ENCODE measurements around the gene SS18L1.
"Not testable (repeated sequence)": the region's sequence is repeated elsewhere in the genome, so short reads cannot be mapped to it uniquely, and the experiment has no call there.

Gene SS18L1

GRCh38 chr20:62137092-62137384, 6.5 kb upstream of the SS18L1 start:
- no peak for DNase-seq (ENCODE audit: low read depth)

GRCh38 chr20:62137478-62138203, 5.9 kb upstream of the SS18L1 start:
- DNase-seq (ENCODE audit: low read depth): no peak

GRCh38 chr20:62138204-62138543, 5.4 kb upstream of the SS18L1 start:
- DNase-seq (ENCODE audit: low read depth): no peak

GRCh38 chr20:62138912-62139311, 4.7 kb upstream of the SS18L1 start:
- no peak for DNase-seq (ENCODE audit: low read depth)

DNA sequence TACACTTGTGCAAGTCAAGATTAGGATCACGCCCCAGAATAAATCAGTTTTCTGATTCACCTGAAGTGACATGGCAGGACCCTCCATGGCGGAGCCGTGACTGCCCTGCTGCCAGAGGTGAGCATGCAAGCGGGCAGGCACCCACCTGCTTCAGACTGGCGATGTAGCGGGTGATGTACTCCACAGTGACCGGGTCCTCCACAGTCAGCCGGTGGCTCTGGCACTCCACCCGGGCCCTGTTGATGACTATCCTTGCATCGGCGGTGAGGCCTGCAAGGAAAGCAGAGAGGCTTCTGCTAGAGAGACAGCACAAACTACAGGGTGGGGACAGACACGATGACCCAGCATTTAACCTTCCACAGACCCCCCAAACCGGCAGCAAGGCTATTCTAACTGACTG, 3.9 kb upstream of the SS18L1 start:
- DNase-seq (ENCODE audit: low read depth): no peak

DNA sequence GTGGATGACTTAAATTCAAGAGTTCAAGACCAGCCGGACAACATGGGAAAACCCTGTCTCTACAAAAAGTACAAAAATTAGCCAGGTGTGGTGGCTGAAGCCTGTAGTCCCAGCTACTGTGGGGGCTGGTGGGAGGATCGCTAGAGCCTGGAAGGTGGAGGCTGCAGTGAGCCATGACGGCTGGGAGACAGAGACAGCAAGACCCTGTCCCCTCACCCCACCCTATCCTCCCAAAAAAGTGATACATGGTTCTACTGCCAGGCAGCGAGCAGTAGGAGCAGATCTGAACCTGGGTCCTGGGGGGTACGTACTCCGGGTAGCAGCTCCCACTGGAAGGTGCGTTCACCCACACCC, 2.5 kb upstream of the SS18L1 start:
- no peak for DNase-seq (ENCODE audit: low read depth)

- no peak for DNase-seq (ENCODE audit: low read depth)
Observed at GRCh38 chr20:62141397-62142251, 1.9 kb upstream of the SS18L1 start.

DNA sequence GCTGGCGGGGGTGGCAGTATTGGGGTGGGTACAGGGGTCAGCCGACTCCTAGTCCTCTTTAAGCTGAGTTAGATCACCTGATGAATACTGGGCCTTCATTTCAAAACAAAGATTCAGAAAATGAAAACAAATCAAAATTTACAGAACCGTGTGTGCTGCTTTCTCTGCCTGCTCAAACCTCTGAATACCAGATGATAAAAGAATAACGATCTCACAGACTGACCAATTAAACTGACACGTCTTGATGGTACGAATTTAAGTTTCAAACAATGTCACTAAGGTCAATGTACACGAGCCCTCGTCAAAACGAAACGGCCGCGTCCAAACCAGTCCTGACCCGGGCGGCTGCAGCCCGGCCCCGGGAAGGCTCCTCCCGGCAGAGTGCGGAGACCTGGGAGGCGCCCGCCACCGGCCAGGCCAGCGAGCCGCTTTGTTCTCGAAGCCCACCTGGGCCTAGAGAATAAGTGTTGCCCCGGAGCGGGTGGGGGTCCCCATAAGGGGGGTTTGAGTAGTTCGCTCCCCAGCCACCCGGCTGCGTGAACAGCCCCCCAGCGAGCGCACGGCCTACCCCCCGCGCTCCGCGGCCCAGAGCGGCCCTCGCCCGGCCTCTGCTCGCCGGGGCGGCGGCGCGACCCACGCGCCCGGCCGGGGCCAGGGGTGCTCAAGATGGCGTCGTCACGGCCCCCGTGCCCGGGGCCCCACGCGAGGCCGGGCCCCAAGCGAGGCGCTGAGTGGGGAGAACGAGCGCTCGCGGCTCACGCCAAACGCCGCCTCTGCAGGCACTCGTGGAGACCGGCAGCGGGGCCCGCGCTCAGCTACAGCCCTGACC, 1.1 kb upstream of the SS18L1 start:
- no peak for DNase-seq (ENCODE audit: low read depth)

GRCh38 chr20:62143957-62144825, 622 bp downstream of the SS18L1 start:
- DNase-seq (ENCODE audit: low read depth): no peak

DNA sequence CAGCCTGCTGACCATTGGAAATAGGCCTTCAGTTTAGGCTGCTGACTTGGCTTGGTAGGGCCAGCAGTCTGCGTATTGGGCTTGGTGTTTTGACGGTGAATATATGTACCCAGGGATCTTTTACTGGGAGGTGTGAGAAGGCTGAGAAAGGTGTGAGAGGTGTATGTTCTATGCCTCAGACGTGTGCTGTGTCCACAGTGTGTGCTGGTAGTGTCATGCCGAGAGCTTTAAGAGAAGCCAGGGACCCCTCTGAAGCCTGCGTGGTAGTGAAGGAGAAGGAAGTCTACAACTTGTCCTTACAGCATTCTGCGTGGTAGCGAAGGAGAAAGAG, 2.1 kb downstream of the SS18L1 start:
- DNase-seq (ENCODE audit: low read depth): no peak

DNA sequence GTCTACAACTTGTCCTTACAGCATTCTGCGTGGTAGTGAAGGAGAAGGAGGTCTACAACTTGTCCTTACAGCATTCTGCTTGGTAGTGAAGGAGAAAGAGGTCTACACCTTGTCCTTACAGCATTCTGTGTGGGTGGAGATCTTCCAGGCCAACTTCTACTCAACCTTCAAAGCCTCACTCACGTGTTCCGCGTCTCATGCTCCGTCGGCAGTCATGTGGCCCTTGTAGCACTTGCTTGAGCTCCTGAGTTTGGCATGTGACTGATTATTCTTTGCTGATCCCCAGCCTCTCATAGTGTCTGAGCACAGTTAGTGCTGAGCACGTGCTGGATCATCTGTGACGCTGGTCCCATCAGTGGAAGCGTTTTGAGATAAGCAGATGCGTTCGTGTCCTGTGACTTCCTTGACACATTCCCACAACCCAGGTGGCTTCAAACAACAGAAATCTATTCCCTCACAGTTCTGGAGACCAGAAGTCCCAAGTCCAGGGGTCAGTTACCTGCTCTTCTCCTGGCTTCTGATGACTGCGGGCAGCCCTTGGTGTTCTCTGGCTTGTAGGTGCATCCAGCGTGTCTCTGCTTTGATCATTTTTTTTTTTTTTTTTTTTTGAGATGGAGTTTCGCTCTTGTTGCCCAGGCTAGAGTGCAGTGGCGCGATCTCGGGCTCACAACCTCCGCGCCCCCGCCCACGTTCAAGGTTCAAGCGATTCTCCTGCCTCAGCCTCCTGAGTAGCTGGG, 2.6 kb downstream of the SS18L1 start:
- no peak for DNase-seq (ENCODE audit: low read depth)

DNA sequence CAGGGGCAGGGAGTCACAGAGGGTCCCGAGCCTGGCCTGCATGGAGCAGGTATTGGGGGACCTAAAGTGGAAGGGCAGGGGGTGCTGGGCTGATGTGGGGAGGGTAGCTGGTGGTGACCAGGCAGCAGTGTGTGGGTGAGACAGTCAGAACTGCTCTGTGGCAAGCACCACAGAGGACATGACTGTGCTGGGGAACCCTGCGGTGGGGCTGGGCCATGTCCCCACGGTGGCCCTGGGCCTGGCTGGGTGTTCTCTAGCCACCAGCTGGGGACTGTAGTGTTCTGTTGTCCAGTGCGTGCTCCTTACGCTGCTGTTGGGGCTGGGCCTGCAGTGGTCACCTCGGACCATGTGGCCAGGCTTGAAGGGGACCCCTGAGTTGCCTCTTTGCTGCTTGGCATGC, 3.6 kb downstream of the SS18L1 start:
- DNase-seq (ENCODE audit: low read depth): no peak

DNA sequence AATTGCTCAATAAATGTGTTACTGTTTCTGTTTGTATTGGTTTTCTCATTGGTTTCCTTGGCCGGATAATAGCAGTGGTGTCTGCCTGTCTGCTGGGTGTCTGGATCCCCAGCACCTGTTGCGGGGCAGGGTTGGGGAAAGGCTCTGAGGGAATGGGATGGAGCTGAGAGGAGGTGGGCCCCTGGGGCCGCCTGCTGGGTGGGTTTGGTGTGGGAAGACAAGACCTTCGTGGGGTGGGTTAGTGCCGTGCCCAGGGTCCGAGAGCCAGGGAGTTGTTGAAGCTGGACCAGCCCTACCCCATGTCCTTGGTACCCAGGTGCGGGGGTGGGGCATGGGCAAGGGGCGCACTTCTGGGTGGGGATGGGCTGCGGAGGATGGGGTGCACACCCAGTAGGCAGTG, 4.0 kb downstream of the SS18L1 start:
- DNase-seq (ENCODE audit: low read depth): no peak

DNA sequence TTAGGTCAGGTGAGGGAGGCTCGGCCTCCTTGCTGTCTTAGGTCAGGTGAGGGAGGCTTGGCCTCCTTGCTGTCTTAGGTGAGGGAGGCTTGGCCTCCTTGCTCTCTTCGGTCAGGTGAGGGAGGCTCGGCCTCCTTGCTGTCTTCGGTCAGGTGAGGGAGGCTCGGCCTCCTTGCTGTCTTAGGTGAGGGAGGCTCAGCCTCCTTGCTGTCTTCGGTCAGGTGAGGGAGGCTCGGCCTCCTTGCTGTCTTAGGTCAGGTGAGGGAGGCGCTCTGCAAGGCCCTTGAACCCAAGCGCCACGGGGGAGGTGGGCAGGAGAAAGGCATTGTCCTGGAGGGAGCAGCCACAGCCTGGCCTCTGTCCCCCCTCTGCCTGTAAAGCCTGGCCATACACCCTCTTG, 4.8 kb downstream of the SS18L1 start:
- DNase-seq (ENCODE audit: low read depth): not testable (repeated sequence)

DNA sequence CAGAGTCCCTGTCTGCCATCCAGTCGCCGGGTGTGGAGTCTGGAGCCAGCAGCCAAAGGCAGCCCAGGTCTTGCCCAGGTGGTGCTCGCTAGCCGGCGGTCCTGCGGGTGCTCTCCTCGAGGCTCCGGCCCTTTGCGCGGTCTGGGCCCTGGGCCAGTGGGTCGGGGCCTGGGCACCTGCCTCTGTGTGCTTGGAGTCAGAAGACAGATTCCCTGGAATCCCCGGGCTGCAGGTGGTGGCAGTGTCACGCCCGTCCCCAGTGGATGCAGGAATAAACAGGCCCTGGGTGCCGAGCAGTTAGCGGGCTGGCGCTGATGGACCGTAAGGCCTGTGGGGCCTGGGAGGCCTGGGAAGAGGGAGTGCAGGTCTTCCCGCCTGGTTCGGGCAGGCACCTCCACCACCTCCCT, 5.3 kb downstream of the SS18L1 start:
- no peak for DNase-seq (ENCODE audit: low read depth)

DNA sequence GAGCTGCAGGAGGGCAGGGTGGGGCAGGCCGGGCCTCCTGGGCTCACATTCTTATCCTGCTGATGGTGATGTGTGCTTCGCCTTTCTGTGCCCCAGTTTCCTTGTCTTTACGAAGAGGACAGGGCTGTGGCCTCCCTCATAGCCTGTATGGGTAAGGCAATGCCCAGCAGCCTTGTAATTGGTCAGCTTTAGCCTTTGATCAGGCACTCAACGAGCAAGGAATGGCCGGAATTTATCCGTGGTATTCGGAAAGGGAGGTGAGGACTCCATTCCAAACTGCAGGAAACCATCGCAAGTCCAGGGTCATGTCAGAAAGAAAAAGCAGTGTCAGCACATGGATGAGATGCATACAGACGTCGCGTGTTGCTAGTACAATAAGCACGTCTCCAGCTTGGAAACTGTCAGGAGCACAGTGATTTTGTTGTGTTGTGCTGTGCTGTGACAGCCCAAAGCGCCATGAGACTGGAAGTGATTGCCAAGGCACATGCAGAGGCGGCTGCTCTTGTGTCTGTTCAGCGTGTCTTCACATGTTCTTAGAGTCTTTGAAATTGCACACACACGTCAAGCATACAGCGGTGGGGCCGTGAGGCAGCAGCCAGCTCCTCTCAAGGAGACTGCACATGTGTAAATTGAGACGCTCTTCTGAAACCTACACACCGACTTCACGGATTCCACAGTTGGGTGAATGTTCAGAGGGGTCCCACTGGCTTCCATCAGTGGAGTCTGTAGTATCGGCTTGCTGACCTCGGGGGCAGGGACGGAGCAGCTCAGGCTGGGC, 6.2 kb downstream of the SS18L1 start:
- DNase-seq (ENCODE audit: low read depth): no peak

- DNase-seq (ENCODE audit: low read depth): no peak
Observed at GRCh38 chr20:62150310-62150575, 6.7 kb downstream of the SS18L1 start.

DNA sequence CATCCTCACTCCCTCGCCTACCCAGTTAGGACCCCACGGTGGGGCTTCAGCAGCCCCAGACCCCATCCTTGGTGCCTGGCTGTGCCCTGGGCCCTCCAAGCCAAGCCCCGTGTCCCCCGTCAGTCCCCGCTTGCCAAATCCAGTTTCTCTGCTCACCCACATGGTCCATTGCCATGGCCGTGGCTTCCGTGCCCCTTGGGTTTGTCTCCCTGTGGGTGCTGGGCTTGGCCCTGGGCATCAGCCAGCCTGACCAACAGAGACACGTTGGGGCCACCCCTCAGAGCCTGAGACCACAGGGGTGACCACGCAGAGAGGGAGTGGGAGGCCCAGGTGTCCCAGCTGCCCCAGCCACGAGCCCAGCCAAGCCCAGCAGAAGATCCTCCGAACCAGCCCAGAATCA, 7.7 kb downstream of the SS18L1 start:
- DNase-seq (ENCODE audit: low read depth): no peak

- no peak for DNase-seq (ENCODE audit: low read depth)
Observed at GRCh38 chr20:62151835-62152364, 8.3 kb downstream of the SS18L1 start.

DNA sequence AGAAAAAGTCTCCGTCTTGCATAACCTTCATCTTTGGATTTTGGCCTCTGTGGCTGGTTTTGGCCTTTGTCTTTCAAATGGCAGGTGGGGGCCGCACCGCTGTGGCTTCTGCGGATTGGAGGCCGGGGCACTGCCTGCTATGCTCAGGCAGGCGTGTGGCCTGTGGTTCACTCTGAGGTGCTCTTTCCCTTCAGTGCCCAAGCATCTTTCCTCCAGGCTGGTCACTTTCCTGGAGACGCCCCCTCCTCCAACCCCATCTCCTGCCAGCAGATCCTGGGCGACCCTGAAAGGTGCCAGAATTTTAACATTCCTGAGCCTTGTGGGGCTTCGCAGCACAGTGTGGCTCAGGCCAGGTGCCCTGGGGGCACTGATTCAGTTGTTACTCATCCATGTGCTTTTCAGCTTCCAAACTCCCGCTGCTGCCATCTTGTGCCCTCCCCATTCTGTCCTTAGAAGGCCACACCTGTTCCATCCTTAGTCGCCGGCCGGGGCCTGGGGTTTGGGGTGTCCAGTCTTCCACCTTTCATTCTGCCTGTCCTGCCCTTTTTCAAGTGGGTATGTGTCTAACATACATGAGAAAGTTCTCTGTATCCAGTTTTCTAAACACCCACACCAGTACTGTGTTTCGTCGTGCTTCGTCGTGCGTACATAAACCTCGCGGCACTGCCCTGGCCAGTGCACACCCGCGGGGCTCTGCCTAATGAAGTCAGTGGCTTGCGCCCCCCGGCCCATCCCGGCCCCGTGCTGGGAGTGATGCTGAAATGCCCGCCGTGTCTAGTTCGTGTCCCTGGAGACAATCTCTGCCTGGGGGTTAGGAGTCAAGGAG, 12.1 kb downstream of the SS18L1 start:
- DNase-seq (ENCODE audit: low read depth): no peak

All from GM04504 (cell line).